Sigmoid colon (tissue), 7 donors: Measurements from ENCODE around the gene IGFBPL1. TPM values are rescaled to one million over a fixed set of nuclear protein-coding genes. Genes with fewer than 3 reads are reported as not detected.

Source experiments
- DNase-seq: peaks from one replicate; pipeline ENCODE4 v3.0.0-alpha.2; 2019
- H3K27ac ChIP-seq, 4 donors: fragments of 200-600 bp; sonication (generic); one replicate each; pipeline ENCODE4 v1.5.1; 2016 to 2019; ENCODE audit warnings: mild to moderate bottlenecking in 1 of 4
- H3K27me3 ChIP-seq, 3 donors: fragments of 200-600 bp; sonication (generic); one replicate each; pipeline ENCODE4 v1.5.1; 2019; ENCODE audit warnings: mild to moderate bottlenecking in 1 of 3
- H3K36me3 ChIP-seq, 4 donors: fragments of 200-600 bp; sonication (generic); one replicate each; pipeline ENCODE4 v1.5.1; 2016 to 2019
- H3K4me1 ChIP-seq, 4 donors: fragments of 200-600 bp; sonication (generic); one replicate each; pipeline ENCODE4 v1.5.1; 2017 to 2019
- H3K4me3 ChIP-seq, 4 donors: fragments of 200-600 bp; sonication (generic); one replicate each; pipeline ENCODE4 v1.5.1; 2017 to 2019; ENCODE audit warnings: mild to moderate bottlenecking in 2 of 4, moderate library complexity in 1 of 4
- H3K9me3 ChIP-seq, 4 donors: fragments of 200-600 bp in 3 of 4; sonication (generic) in 3 of 4; one replicate each; pipeline versions ENCODE4 v1.5.1 to v1.6.1; 2013 to 2019
- CTCF ChIP-seq, 4 experiments: fragments of 450-650 bp in 3 of 4; fragments of 200-600 bp in 1 of 4; IDR thresholded peaks; one replicate each; pipeline ENCODE4 v1.5.1; 2016 to 2019; ENCODE audit warnings: antibody characterized with exemption in 4 of 4, mild to moderate bottlenecking in 3 of 4, moderate library complexity in 2 of 4
- EP300 ChIP-seq, 4 donors: sonication (generic); formaldehyde crosslinking; IDR thresholded peaks; one replicate each; pipeline ENCODE4 v1.6.1; 2017; ENCODE audit warnings: antibody characterized with exemption in 4 of 4
- POLR2A ChIP-seq, 2 donors: fragments of 450-650 bp; IDR thresholded peaks; one replicate each; pipeline ENCODE4 v1.6.1; 2016; ENCODE audit warnings: antibody characterized with exemption in 2 of 2, mild to moderate bottlenecking in 2 of 2, moderate library complexity in 2 of 2
- POLR2AphosphoS5 ChIP-seq, 4 donors: sonication (generic); formaldehyde crosslinking; IDR thresholded peaks; one replicate each; pipeline ENCODE4 v1.6.1; 2017; ENCODE audit warnings: antibody characterized with exemption in 4 of 4
- whole genome bisulfite sequencing, 2 donors: extraction: QIAGEN DNeasy Blood & Tissue Kit; methylation state at CpG; one replicate each; pipeline ENCODE4 v1.1.7; 2013; 5-methylcytosine and 5-hydroxymethylcytosine counted together
- intact Hi-C: fragments of 100-400 bp; cut with DNase I; formaldehyde crosslinking; loops from one replicate; pipeline ENCODE4 v1.15.1; 2023
- polyA plus RNA-seq, 3 donors: library from polyadenylated mRNA; stranded (reverse); fragments of 200-250 nt; gene quantifications; one replicate each; pipeline ENCODE4 v1.2.3, GENCODE V29; 2013
- total RNA-seq, 4 donors: library from RNA; depleted of rRNA; stranded (reverse); fragments of >200 nt; gene quantifications; one replicate each; pipeline ENCODE4 v1.1.0, GENCODE V29; 2016
- donor health status: healthy with polysubstance abuse.
- donor health status: Bipolar disorder and iron deficiency.
- donor health status: healthy.

Gene IGFBPL1
- total and polyA plus RNA-seq, 7 donors: 0.23 to 2.2 (median 0.87) TPM; not detected in 3

DNA sequence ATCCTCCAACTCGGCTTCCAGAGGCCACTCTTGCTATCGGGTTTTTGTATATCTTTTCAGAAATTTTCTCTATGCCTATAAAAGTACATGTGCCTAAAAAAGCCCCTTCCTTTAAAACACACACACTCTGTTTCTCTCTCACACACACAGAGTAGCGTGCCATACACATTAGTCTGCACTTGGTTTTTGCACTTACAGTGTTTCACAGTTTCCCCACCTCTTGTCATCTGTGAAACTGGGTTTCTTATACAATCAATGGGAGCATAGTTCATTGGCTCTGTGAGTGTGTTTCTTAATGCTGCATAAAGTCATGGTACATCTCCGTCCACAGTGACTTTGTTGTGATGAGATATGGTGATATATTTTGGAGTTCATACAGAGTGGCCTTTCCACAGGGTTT lies 664 bp upstream of the IGFBPL1 start:
- DNase-seq: no peak
- WGBS, 2 donors: 64 to 77% methylated on average over 4 of the region's 4 CpGs
- TF ChIP-seq POLR2AphosphoS5 (IDR thresholded peaks at IDR 0.05): no peak
- no peak for TF ChIP-seq EP300 (IDR thresholded peaks at IDR 0.05)
- no peak for TF ChIP-seq CTCF (IDR thresholded peaks at IDR 0.05)
- TF ChIP-seq POLR2A (IDR thresholded peaks at IDR 0.05): no peak
- Histone ChIP-seq H3K4me3 (no peak overlapping the region), H3K36me3 (no peaks in the 10 kb centered on the region), H3K27me3 (peaks cover 12 to 46% (median 34%) of the 10 kb centered on the region in 3 donors), H3K27ac (no peak overlapping the region), H3K4me1 (peaks cover 0 to 9% (median 7%) of the 10 kb centered on the region in 4 donors), H3K9me3 (no peaks in the 10 kb centered on the region)
- intact Hi-C loops: no loop called here

DNA sequence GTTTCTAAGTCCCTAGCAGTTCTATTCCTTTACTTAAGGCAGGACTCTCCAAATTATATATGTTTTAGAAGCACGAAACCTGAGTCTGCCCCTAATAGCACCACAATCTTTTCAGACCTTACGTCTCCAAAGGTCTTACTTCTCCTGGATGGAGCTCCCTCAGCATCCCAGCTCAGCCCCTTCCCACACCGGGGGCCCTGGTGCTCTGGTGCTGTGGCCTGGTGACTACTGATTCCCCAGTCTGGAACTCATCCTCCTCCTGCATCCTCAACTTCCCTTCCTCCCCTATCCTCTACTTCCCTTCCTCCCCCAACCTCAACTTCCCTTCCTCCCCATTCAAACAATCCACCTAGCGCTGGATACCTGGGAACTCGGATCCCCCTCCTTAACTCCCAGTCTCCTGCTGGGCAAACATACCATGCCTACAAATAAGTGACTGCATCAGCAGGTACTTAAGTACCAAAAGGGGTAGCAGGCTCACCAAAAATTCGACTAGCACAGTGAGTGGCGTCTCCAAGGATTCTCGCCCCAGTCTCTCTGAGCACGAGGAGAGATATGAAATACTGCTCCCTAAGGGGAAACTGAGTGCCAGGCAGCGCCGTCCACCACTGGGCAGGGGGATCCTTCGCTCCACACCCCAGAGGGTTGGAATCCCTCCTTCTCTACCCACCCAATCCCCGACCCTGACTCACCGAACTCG lies 831 bp downstream of the IGFBPL1 start:
- WGBS, 2 donors: 44 to 47% methylated on average over 15 of the region's 15 CpGs
- peak; percentile 24 for DNase-seq
- no peak overlapping the region for H3K27ac ChIP-seq

DNA sequence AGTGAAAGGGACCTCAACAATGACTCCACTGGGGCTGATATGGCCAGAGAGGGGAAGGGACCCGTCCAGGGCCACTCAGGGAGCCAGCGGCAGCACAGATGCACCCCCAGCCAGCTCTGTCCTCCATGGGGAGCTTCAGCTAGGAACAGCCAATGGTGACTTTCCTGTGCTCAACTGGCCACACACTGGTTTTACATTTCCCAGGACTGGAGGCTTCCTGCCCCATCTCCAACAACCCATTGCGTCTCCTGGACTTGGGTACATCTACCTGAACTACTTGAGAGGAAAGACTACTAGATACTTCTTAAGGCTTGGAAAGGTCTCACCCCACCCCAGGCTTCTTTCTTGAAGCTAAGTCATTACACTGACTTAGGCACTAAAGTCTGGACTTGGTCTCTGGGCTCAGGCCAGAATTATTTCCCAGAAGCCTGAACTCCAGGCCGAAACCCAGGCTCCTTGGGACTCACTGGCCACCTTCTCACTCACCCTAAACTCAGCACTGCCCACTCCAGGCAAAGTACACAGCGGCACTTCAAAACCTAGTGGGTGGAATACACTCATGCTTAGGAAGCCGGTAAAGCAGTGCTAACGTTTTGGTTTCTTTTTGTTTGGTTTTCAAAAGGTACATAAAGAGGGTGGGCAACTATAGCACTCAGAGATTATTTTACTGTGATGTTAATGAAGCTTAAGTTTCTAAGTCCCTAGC lies 1.5 kb downstream of the IGFBPL1 start:
- intact Hi-C loops: no loop called here
- H3K9me3 ChIP-seq: no peaks in the 10 kb centered on the region
- H3K4me1 ChIP-seq: peaks cover 0 to 9% (median 7%) of the 10 kb centered on the region in 4 donors
- peaks cover 12 to 47% (median 34%) of the 10 kb centered on the region in 3 donors for H3K27me3 ChIP-seq
- no peak overlapping the region for H3K27ac ChIP-seq
- H3K36me3 ChIP-seq: no peaks in the 10 kb centered on the region
- WGBS, 2 donors: 81 to 82% methylated on average over 7 of the region's 7 CpGs
- DNase-seq: peak; percentile 20
- TF ChIP-seq CTCF (IDR thresholded peaks at IDR 0.05) (no peak), POLR2AphosphoS5 (IDR thresholded peaks at IDR 0.05) (no peak), POLR2A (IDR thresholded peaks at IDR 0.05) (no peak), EP300 (IDR thresholded peaks at IDR 0.05) (no peak)
- no peak overlapping the region for H3K4me3 ChIP-seq

More for the DNA sequence above, 831 bp downstream of the IGFBPL1 start:
- Histone ChIP-seq H3K36me3 (no peaks in the 10 kb centered on the region), H3K4me3 (peak overlapping the region in 3 of 4 donors; percentile 29 to 49 (median 48)), H3K4me1 (peaks cover 0 to 9% (median 7%) of the 10 kb centered on the region in 4 donors), H3K9me3 (no peaks in the 10 kb centered on the region), H3K27me3 (peaks cover 12 to 47% (median 34%) of the 10 kb centered on the region in 3 donors)
- intact Hi-C loops: no loop called here
- no peak for TF ChIP-seq POLR2A (IDR thresholded peaks at IDR 0.05)
- no peak for TF ChIP-seq POLR2AphosphoS5 (IDR thresholded peaks at IDR 0.05)
- TF ChIP-seq CTCF (IDR thresholded peaks at IDR 0.05): no peak
- no peak for TF ChIP-seq EP300 (IDR thresholded peaks at IDR 0.05)

- Histone ChIP-seq H3K27ac (no peak overlapping the region), H3K36me3 (no peaks in the 10 kb centered on the region), H3K4me3 (no peak overlapping the region), H3K4me1 (peaks cover 0 to 9% (median 7%) of the 10 kb centered on the region in 4 donors), H3K27me3 (peaks cover 12 to 47% (median 34%) of the 10 kb centered on the region in 3 donors), H3K9me3 (no peaks in the 10 kb centered on the region)
- intact Hi-C loops: no loop called here
- DNase-seq: no peak
- 84 to 88% methylated on average over 9 of the region's 9 CpGs for WGBS, 2 donors
- no peak for TF ChIP-seq EP300 (IDR thresholded peaks at IDR 0.05)
- TF ChIP-seq POLR2AphosphoS5 (IDR thresholded peaks at IDR 0.05): no peak
- TF ChIP-seq POLR2A (IDR thresholded peaks at IDR 0.05): no peak
- no peak for TF ChIP-seq CTCF (IDR thresholded peaks at IDR 0.05)
These were observed 2.6 kb downstream of the IGFBPL1 start for GRCh38 chr9:38421498-38422211.
